Neural cell (in vitro differentiated cells): ENCODE results near the gene ATP10D.

Experiments
- EP300 ChIP-seq: fragments of 450-650 bp; conservative IDR thresholded peaks from 2 replicates; pipeline ENCODE4 v1.6.1; 2014; ENCODE audit warnings: antibody characterized with exemption, mild to moderate bottlenecking, moderate library complexity; ENCODE audit not compliant: poor library complexity, severe bottlenecking
- POLR2AphosphoS5 ChIP-seq: IDR thresholded peaks from 2 replicates; pipeline ENCODE4 v1.6.1; 2012
- RAD21 ChIP-seq: fragments of 450-650 bp; conservative IDR thresholded peaks from 2 replicates; pipeline ENCODE4 v1.6.1; 2014; ENCODE audit warnings: antibody characterized with exemption, mild to moderate bottlenecking, moderate library complexity
- TAF1 ChIP-seq: IDR thresholded peaks from 2 replicates; pipeline ENCODE4 v1.6.1; 2012; ENCODE audit warnings: low read depth
- TF ChIP-seq, protein P1 (sequence below): fragments of 450-650 bp; IDR thresholded peaks from 2 replicates; pipeline ENCODE4 v1.5.1; 2014; ENCODE audit warnings: antibody characterized with exemption, mild to moderate bottlenecking, moderate library complexity; ENCODE audit not compliant: poor library complexity, severe bottlenecking

DNA sequence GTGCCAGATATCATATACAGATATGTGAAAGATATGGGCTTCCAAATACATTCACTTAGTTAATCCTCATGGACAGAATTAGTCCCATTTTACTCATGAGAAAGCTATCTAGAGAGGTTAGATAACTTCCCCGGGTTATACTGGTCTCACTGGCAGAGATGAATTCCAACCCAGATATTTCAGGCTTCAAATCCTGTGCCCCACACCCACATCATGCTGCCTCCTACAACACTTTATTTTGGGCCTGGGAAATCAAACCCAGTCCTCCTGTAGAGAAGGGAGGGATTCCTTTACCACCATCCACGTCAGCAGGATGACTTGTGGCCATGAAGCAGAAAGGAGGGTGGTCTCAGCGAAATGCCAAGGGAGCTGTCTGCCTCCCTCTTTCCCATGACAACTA is 113.8 kb downstream of the ATP10D start:
- no peak for TF ChIP-seq EP300
- no peak for TF ChIP-seq RAD21
- TF ChIP-seq POLR2AphosphoS5 = no peak
- TF ChIP-seq, protein P1, sequence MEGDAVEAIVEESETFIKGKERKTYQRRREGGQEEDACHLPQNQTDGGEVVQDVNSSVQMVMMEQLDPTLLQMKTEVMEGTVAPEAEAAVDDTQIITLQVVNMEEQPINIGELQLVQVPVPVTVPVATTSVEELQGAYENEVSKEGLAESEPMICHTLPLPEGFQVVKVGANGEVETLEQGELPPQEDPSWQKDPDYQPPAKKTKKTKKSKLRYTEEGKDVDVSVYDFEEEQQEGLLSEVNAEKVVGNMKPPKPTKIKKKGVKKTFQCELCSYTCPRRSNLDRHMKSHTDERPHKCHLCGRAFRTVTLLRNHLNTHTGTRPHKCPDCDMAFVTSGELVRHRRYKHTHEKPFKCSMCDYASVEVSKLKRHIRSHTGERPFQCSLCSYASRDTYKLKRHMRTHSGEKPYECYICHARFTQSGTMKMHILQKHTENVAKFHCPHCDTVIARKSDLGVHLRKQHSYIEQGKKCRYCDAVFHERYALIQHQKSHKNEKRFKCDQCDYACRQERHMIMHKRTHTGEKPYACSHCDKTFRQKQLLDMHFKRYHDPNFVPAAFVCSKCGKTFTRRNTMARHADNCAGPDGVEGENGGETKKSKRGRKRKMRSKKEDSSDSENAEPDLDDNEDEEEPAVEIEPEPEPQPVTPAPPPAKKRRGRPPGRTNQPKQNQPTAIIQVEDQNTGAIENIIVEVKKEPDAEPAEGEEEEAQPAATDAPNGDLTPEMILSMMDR = no peak
- TF ChIP-seq TAF1 = no peak
